A549 (cell line): ENCODE results near the gene NTNG1. TPM values are rescaled to one million over a fixed set of nuclear protein-coding genes. Genes with fewer than 3 reads are reported as not detected.

Experiments used
- ATAC-seq, 2 experiments: fragments of 200-7000 bp in 1 of 2; fragments of >200 bp in 1 of 2; cut with Nextera tagmentation in 1 of 2; cut with Tn5 transposase in 1 of 2; 3 replicates each; pipeline versions ENCODE4 v1.8.0 to v1.9.1; 2018 to 2020; ENCODE audit warnings: mild to moderate bottlenecking in 1 of 2, moderate library complexity in 1 of 2
- CTCF ChIA-PET: fragments of 300-600 bp; sonication (Branson Sonifier 250); formaldehyde crosslinking; extraction: SDS; loops from one replicate; lab custom pipeline; 2021; ENCODE audit warnings: antibody characterized with exemption, inconsistent platforms; lab: Yijun Ruan, JAX
- POLR2A ChIA-PET: fragments of 350-600 bp; formaldehyde crosslinking; extraction: SDS; loops from one replicate; lab custom pipeline; 2021; ENCODE audit warnings: antibody characterized with exemption, inconsistent platforms; lab: Yijun Ruan, JAX
- DNase-seq, 2 experiments: peaks; one replicate each; pipeline versions ENCODE4 v3.0.0 to v3.0.0-alpha.2; 2011 to 2016; ENCODE audit warnings: low read depth in 1 of 2, low spot score in 1 of 2
- FAIRE-seq: peaks from 2 replicates; lab custom pipeline; 2011; peaks lifted over from hg19 to GRCh38; lab: Jason Lieb, UNC
- H3K27ac ChIP-seq, 2 experiments: fragments of >200 bp; sonication (Bioruptor Twin); formaldehyde crosslinking; 3 replicates each; pipeline ENCODE4 v1.5.1; 2016 to 2017
- H3K4me1 ChIP-seq: fragments of >200 bp; sonication (Bioruptor Twin); formaldehyde crosslinking; 3 replicates; pipeline ENCODE4 v1.6.1; 2016
- H3K4me2 ChIP-seq: fragments of >200 bp; sonication (Bioruptor Twin); formaldehyde crosslinking; 3 replicates; pipeline ENCODE4 v1.6.1; 2016
- H3K4me3 ChIP-seq: fragments of >200 bp; sonication (Bioruptor Twin); formaldehyde crosslinking; 3 replicates; pipeline ENCODE4 v1.5.1; 2016
- H3K9me3 ChIP-seq: fragments of >200 bp; sonication (Bioruptor Twin); formaldehyde crosslinking; 3 replicates; pipeline ENCODE4 v1.6.1; 2016
- CBX2 ChIP-seq: fragments of 200-600 bp; sonication (generic); IDR thresholded peaks from 2 replicates; pipeline ENCODE4 v1.6.1; 2016; ENCODE audit warnings: low read depth, mild to moderate bottlenecking, borderline replicate concordance
- CBX8 ChIP-seq: fragments of 200-600 bp; sonication (generic); IDR thresholded peaks from 2 replicates; pipeline ENCODE4 v1.6.1; 2016
- CEBPB ChIP-seq, 2 experiments: fragments of >200 bp in 1 of 2; sonication (Bioruptor Twin) in 1 of 2; formaldehyde crosslinking in 1 of 2; IDR thresholded peaks; 2 replicates each; pipeline ENCODE4 v1.6.1; 2012 to 2016
- EHF ChIP-seq: fragments of 250-450 bp; sonication (Bioruptor Pico); IDR thresholded peaks from 2 replicates; pipeline ENCODE4 v1.5.0; 2020; ENCODE audit warnings: mild to moderate bottlenecking
- EHMT2 ChIP-seq: fragments of 200-600 bp; sonication (generic); IDR thresholded peaks from 2 replicates; pipeline ENCODE4 v1.6.1; 2016; ENCODE audit warnings: antibody characterized with exemption, low read depth, mild to moderate bottlenecking, moderate library complexity
- FOSB ChIP-seq: fragments of 250-450 bp; sonication (Bioruptor Pico); IDR thresholded peaks from 2 replicates; pipeline ENCODE4 v1.5.0; 2020; ENCODE audit warnings: mild to moderate bottlenecking, moderate library complexity
- FOXS1 ChIP-seq: fragments of 250-450 bp; sonication (Bioruptor Pico); IDR thresholded peaks from 2 replicates; pipeline ENCODE4 v1.5.0; 2020; ENCODE audit warnings: mild to moderate bottlenecking, moderate library complexity
- HOXA7 ChIP-seq: fragments of 250-450 bp; sonication (Bioruptor Pico); IDR thresholded peaks from 2 replicates; pipeline ENCODE4 v1.5.0; 2020; ENCODE audit warnings: mild to moderate bottlenecking, moderate library complexity
- JUN ChIP-seq, 2 experiments: fragments of >200 bp; sonication (Bioruptor Twin); formaldehyde crosslinking; IDR thresholded peaks; 2 replicates in 1 of 2; 3 replicates in 1 of 2; pipeline ENCODE4 v1.6.1; 2016 to 2017
- MAZ ChIP-seq: fragments of 150-350 bp; IDR thresholded peaks from 2 replicates; pipeline ENCODE4 v1.6.1; 2014; ENCODE audit warnings: antibody characterized with exemption, low read depth, low read length, borderline replicate concordance
- NR3C1 ChIP-seq: fragments of >200 bp; sonication (Bioruptor Twin); formaldehyde crosslinking; IDR thresholded peaks from 3 replicates; pipeline ENCODE4 v1.6.1; 2017
- PHF8 ChIP-seq: fragments of 200-600 bp; sonication (generic); IDR thresholded peaks from 2 replicates; pipeline ENCODE4 v1.6.1; 2016; ENCODE audit warnings: low read depth, mild to moderate bottlenecking, antibody characterized with exemption, moderate library complexity, borderline replicate concordance
- POLR2AphosphoS2 ChIP-seq: conservative IDR thresholded peaks from 2 replicates; pipeline ENCODE4 v1.6.1; 2012; ENCODE audit warnings: low read length, improper control_type of control experiment, inconsistent platforms
- RCOR1 ChIP-seq: fragments of 150-350 bp; IDR thresholded peaks from 2 replicates; pipeline ENCODE4 v1.6.1; 2014; ENCODE audit warnings: antibody characterized with exemption, low read length, low read depth
- REST ChIP-seq: fragments of 200-600 bp; sonication (generic); IDR thresholded peaks from 2 replicates; pipeline ENCODE4 v1.6.1; 2016; ENCODE audit warnings: antibody characterized with exemption, mild to moderate bottlenecking, moderate library complexity
- RFX5 ChIP-seq: fragments of 450-650 bp; IDR thresholded peaks from 2 replicates; pipeline ENCODE4 v1.7.1; 2014; ENCODE audit warnings: antibody characterized with exemption, mild to moderate bottlenecking, moderate library complexity
- RNF2 ChIP-seq: fragments of 200-600 bp; sonication (generic); IDR thresholded peaks from 2 replicates; pipeline ENCODE4 v1.6.1; 2016; ENCODE audit warnings: low read depth, mild to moderate bottlenecking, antibody characterized with exemption, moderate library complexity, borderline replicate concordance
- TP53 ChIP-seq: fragments of 250-450 bp; sonication (Bioruptor Pico); IDR thresholded peaks from 2 replicates; pipeline ENCODE4 v1.5.0; 2021; ENCODE audit warnings: mild to moderate bottlenecking, moderate library complexity
- WGBS: methylation state at CpG from one replicate; pipeline ENCODE4 v1.1.6; 2017; ENCODE audit errors: missing lambda C conversion rate; 5-methylcytosine and 5-hydroxymethylcytosine counted together
- polyA plus RNA-seq, 4 experiments: library from polyadenylated mRNA; depleted of rRNA in 3 of 4; stranded (reverse); fragments of >200 nt; fragmentation: RNase III in 1 of 4; extraction: RNeasy Plus Mini Kit Qiagen cat#74134 plus additional on column Dnase treatment in 1 of 4; gene quantifications; 2 replicates in 3 of 4; 3 replicates in 1 of 4; pipeline ENCODE4 v1.2.3, GENCODE V29; 2011 to 2017
- TF ChIP-seq, protein P1 (sequence below): IDR thresholded peaks from 2 replicates; pipeline ENCODE4 v1.6.1; 2012
- TF ChIP-seq, protein P2 (sequence below): fragments of >200 bp; sonication (Bioruptor Twin); formaldehyde crosslinking; IDR thresholded peaks from 2 replicates; pipeline ENCODE4 v1.6.1; 2016
- TF ChIP-seq, protein P3 (sequence below): fragments of 150-350 bp; IDR thresholded peaks from 2 replicates; pipeline ENCODE4 v1.6.1; 2014; ENCODE audit warnings: low read depth, mild to moderate bottlenecking, low read length
- TF ChIP-seq, protein P4 (sequence below): fragments of 250-450 bp; sonication (Bioruptor Pico); IDR thresholded peaks from 2 replicates; pipeline ENCODE4 v1.5.0; 2020; ENCODE audit warnings: low read depth, mild to moderate bottlenecking, moderate library complexity

NTNG1 gene
- polyA plus RNA-seq, 2 of the 4 experiments (the other 2 are of a cell fraction): not detected

DNA sequence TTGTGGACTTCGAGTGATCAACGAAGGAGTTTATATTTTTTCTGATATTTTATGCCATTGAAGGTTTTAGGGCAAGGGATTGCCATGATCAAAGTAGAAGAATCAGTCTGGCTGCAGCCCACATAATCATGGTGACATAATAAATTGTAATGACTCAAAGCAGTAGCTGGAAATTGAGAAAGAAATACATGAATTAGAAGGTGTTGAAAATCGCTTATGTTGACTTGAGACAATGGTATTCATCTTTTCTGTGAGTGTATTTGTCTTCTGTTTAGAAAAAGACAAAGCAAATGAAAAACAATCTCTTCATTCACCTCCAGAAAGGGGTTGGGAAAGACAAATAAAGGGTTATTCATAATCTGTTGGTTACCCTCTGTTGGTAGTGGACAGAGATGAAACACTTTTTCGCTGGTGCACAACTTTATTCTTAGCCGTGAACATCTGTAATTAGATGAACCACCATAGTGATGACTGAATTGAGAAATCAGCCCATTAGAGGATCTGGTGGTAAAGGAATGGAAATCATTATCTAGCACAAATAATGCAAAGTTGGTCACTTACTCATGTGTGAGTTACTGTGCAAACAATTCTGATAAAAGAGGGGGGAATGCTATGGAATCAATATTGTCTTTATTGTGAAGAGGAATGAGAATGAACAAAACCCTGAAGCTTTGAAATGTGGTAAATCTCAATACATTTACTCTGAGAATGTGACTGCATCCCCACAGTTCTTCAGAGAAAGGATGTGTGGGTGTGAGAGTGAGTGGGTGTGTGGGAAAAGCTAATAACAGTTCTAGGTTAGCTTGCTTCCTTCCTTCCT is 121.8 kb downstream of the NTNG1 start (continued):
- TF ChIP-seq, protein P1, sequence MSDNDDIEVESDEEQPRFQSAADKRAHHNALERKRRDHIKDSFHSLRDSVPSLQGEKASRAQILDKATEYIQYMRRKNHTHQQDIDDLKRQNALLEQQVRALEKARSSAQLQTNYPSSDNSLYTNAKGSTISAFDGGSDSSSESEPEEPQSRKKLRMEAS: no peak
- TF ChIP-seq FOSB (CRISPR knock-in tag) (no peak), NR3C1 (no peak), CBX8 (no peak), EHMT2 (no peak), EHF (no peak), HOXA7 (no peak)
- TF ChIP-seq, protein P2, sequence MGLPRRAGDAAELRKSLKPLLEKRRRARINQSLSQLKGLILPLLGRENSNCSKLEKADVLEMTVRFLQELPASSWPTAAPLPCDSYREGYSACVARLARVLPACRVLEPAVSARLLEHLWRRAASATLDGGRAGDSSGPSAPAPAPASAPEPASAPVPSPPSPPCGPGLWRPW: no peak

DNA sequence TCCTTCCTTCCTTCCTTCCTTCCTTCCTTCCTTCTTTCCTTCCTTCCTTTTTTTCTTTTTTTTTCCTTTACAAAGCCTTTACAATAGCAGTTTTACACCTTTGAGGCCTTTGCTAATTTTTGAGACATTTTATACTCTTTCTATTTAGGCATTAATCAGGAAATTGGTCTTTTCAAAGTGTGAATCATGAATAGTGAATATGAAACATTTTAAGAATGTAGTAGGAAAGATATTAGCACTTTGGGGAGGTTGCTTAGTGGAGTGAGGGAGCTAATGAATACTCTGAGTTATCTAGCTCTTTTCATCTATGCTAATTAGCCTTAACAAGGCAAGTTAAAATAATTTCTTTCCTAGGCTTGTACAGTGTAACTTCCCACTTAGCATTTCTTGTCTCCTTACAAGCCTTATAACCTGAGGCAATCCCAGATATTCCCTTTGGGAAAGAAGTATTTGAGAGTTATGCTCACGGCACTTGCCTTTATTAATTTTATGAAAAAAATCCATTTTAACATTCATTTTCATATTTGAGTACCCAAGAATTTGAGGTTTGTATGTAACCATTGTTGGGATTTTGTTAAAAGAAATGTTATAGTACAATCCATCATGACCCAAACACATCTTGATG is 122.6 kb downstream of the NTNG1 start:
- ChIA-PET POLR2A (no interaction called here), CTCF (no interaction called here)
- Histone ChIP-seq H3K4me1 (no peaks in the 10 kb centered on the region), H3K4me2 (no peak overlapping the region), H3K9me3 (no peaks in the 10 kb centered on the region), H3K27ac (no peak overlapping the region), H3K4me3 (no peak overlapping the region)
- no peak for FAIRE-seq
- no peak for ATAC-seq
- no peak for DNase-seq
- WGBS: 18% methylated on average over 1 of the region's 1 CpG
- TF ChIP-seq POLR2AphosphoS2 (no peak), REST (no peak), RNF2 (no peak)

DNA sequence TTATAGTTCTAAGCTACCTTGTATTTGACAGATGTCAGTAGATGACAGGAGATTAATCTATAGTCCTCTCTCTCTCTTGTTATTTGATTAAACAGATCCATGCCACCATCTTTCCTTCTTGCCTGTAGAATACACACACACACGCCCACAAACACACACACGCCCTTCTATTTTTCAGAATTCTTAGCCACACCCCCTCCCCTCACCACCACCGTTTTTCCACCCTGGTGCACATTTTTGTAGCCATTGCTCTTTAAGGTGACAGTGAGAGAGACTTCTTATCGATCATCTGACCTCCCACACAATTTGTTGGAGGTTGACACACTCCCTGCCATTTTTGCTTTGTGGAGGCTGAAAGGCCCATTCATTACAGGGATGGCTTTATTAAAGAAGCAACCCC is 123.2 kb downstream of the NTNG1 start:
- Histone ChIP-seq H3K9me3 (no peaks in the 10 kb centered on the region), H3K4me3 (no peak overlapping the region), H3K4me1 (no peaks in the 10 kb centered on the region), H3K4me2 (no peak overlapping the region), H3K27ac (no peak overlapping the region)
- POLR2A ChIA-PET: no interaction called here
- TF ChIP-seq CEBPB (IDR thresholded peaks at IDR 0.05) (no peak), JUN (IDR thresholded peaks at IDR 0.05) (no peak), TP53 (CRISPR knock-in tag) (no peak), CBX2 (no peak), POLR2AphosphoS2 (no peak), RFX5 (no peak), FOXS1 (CRISPR knock-in tag) (no peak), PHF8 (no peak), RCOR1 (no peak), MAZ (no peak)
- TF ChIP-seq, protein P3, sequence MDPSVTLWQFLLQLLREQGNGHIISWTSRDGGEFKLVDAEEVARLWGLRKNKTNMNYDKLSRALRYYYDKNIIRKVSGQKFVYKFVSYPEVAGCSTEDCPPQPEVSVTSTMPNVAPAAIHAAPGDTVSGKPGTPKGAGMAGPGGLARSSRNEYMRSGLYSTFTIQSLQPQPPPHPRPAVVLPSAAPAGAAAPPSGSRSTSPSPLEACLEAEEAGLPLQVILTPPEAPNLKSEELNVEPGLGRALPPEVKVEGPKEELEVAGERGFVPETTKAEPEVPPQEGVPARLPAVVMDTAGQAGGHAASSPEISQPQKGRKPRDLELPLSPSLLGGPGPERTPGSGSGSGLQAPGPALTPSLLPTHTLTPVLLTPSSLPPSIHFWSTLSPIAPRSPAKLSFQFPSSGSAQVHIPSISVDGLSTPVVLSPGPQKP: no peak
- TF ChIP-seq, protein P4, sequence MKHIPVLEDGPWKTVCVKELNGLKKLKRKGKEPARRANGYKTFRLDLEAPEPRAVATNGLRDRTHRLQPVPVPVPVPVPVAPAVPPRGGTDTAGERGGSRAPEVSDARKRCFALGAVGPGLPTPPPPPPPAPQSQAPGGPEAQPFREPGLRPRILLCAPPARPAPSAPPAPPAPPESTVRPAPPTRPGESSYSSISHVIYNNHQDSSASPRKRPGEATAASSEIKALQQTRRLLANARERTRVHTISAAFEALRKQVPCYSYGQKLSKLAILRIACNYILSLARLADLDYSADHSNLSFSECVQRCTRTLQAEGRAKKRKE (CRISPR knock-in tag): no peak
- CTCF ChIA-PET: no interaction called here
- no peak for DNase-seq
- no peak for FAIRE-seq
- 2% methylated on average over 4 of the region's 4 CpGs for WGBS
- no peak for ATAC-seq
